22Rv1 (cell line): ENCODE measurements around the gene PALD1.
"Not testable (repeated sequence)": the region's sequence is repeated elsewhere in the genome, so short reads cannot be mapped to it uniquely, and the experiment has no call there.

Experiments
- H3K27ac ChIP-seq: fragments of 450-650 bp; 2 replicates; pipeline ENCODE4 v1.5.1; 2017
- ZFX ChIP-seq: fragments of 450-650 bp; IDR thresholded peaks from 2 replicates; pipeline ENCODE4 v1.6.1; 2017; ENCODE audit warnings: antibody characterized with exemption, borderline replicate concordance
- TF ChIP-seq, protein P1 (sequence below): fragments of 450-650 bp; IDR thresholded peaks from 2 replicates; pipeline ENCODE4 v1.5.1; 2017; ENCODE audit warnings: mild to moderate bottlenecking

PALD1 gene

DNA sequence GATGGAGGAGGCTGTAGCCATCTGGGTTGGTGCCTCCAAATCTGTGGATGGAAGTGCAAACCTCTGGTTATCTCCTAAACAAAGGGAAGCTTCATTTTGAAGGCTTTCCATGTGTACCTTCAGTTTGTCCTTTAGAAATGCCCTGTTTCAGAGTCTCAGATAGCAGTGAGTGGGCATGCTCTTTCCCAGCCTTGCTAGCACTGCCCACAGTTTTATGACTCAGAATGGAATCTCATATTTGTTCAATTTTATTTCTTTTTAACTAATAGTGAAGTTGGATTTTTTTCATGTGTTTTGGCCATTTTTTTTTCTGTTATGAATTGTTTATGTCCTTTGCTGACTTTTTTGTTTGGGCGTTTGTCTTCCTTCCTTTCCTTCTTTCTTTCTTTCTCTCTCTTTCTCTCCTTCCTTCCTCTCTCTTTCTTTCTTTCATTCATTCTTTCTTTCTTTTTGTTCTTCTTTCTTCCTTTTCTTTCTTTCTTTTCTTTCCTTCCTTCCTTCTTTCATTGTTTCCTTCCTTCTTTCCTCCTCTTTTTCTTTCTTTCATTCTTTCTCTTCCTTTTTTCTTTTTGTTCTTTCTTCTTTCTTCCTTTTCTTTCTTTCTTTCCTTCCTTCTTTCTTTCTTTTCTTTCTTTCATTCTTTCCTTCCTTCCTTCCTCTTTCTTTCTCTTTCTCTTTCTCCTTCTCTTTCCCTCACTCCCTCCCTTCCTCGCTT is 98.4 kb downstream of the PALD1 start:
- TF ChIP-seq, protein P1, sequence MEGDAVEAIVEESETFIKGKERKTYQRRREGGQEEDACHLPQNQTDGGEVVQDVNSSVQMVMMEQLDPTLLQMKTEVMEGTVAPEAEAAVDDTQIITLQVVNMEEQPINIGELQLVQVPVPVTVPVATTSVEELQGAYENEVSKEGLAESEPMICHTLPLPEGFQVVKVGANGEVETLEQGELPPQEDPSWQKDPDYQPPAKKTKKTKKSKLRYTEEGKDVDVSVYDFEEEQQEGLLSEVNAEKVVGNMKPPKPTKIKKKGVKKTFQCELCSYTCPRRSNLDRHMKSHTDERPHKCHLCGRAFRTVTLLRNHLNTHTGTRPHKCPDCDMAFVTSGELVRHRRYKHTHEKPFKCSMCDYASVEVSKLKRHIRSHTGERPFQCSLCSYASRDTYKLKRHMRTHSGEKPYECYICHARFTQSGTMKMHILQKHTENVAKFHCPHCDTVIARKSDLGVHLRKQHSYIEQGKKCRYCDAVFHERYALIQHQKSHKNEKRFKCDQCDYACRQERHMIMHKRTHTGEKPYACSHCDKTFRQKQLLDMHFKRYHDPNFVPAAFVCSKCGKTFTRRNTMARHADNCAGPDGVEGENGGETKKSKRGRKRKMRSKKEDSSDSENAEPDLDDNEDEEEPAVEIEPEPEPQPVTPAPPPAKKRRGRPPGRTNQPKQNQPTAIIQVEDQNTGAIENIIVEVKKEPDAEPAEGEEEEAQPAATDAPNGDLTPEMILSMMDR, result no peak
- H3K27ac ChIP-seq, result no peak overlapping the region

DNA sequence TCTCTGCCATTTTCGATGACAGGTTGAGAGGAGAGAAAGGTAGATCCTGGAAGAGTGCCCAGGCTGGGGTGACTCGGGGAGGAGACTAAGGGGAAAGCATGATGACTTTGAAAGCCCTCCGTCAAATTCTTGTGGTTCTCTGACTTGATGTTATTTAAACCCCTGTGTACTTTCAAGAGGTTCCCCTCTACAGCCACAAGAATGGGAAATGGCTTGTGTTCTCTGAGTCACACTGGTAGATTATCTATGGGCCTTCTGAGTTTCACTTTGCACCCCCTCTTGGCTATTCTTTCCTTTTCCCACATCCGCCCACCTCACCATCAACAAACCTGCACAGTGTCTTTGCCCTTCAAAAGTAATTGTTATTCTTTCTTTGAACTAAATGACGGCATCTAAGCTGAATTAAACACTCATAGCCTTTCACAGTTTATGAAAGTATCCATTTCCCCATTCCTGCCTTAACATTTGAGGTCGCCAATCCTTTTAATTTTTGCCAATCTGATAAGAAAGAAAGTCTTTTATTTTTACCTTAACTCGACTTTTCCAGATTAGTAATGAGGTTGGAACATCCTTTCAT is 99.9 kb downstream of the PALD1 start:
- H3K27ac ChIP-seq, result no peak overlapping the region
- TF ChIP-seq, protein P1, result no peak
- no peak for TF ChIP-seq ZFX

DNA sequence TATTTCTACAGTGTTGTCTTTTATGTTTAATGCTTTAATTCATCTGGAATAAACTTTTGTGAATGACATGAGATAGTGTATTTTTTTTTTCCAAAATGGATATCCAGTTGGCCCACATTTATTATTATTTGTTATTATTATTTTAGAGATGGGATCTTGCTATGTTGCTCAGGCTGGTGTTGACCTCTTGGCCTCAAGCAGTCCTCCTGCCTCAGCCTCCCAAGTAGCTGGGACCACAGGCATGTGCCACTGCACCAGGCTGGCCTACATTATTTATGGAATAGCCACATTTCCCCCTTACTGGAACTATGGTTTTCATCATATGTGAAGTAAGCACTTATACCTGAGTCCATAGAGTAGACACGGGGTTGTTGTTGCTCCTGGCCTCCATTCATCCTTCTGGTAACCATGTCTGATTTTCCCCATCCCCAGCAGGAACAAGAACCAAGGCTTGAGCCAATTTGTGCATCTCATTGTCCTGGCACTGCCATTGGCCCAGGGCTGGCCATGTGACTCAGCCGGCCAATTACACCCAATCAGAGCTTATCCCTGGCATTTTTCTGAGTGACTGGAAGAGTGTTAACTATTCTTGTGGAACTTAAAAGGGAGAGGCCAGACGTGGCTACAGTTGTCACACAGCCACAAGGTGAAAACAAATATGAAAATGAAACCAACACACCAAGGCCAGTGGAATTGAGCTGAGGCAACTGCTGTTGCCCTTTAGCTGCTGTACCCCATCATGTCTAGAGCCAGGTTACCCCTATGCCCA is 100.9 kb downstream of the PALD1 start:
- no peak overlapping the region for H3K27ac ChIP-seq
- no peak for TF ChIP-seq ZFX
- TF ChIP-seq, protein P1, result no peak

DNA sequence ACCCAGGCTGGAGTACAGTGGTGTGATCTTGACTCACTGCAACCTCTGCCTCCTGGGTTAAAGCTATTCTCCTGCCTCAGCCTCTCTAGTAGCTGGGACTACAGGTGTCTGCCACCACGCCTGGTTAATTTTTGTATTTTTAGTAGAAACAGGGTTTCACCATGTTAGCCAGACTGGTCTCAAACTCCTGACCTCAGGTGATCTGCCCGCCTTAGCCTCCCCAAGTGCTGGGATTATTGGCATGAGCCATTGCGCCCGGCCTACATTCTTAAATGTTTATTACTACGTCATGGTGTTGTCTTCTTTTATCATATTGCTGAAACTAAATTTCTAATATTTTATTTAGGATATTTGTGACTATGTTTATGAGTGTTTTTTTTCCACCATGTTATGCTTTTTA is 102.6 kb downstream of the PALD1 start:
- not testable (repeated sequence) for H3K27ac ChIP-seq

DNA sequence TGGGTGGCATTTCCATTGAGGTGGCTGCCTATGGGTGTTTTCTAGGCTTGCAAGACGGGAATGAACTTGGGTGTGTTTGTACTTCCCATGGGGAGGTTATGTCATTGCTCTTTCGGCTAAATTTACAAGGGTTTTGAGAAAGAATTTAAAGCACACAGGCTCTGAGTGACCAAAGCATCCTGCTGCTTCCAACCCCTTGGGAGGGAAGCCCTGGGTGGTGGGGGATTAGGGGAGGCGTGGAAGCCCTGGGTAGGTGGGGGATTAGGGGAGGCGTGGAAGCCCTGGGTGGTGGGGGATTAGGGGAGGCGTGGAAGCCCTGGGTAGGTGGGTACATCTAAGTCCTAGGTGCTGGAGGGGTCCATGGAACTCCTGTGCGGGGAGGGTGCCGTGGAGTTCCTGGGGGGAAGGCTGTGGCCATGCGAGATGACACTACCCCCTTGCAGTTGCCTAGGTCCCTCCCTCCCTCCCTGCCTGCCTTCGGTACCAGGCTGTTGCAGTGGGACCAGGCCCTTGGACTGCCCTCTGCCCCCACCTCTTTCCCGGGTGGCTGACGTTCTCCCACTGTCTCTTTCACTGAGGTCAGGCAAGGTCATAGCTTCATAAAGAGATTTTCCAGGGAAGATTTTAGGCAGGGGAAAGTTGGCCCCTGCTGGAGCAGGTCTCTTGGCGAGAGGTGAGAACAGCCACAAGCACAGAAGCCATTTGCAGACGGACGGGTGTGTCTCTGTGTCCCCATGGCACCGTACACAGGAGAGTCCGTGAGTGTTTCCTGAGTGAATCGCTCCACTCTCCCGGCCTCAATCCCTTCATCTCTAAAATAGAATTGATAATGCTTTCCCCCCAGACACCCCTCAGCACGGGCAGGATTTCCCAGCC is 104.5 kb downstream of the PALD1 start:
- no peak overlapping the region for H3K27ac ChIP-seq
- TF ChIP-seq, protein P1, result no peak
- no peak for TF ChIP-seq ZFX

DNA sequence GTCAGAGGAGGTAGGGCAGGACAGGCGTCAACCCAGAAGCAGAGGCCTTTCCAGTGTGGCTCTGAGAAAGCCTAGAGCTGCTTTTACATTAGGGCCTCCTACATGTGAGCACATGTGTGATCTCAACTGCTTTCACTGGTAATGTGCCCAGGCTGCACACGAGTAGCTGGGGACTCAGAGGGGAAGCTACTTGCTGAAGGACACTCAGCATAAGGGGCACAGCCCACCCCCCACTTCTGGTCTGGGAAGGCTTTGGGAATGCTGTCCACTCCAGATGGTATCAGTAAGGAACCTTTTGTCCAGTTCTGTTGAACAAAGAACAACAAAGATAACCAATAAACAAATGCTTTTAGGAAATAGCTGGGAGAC is 105.1 kb downstream of the PALD1 start:
- no peak overlapping the region for H3K27ac ChIP-seq
- TF ChIP-seq ZFX, result no peak
- TF ChIP-seq, protein P1, result no peak

DNA sequence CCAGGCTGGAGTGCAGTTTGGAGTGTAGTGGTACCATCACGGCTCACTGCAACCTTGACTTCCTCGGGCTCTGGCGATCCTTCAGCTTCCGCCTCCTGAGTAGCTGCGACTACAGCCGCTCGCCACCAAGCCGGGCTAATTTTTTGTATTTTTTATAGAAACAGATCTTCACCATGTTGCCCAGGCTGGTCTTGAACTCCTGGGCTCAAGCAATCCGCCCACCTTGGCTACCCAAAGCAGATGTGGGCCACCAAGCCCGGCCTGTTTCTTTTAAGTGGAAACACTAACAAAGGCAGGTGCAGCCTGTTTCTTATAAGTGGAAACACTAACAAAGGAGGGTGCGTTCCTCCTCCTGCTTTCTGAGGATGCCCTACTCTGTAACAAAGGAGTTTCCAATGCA is 105.8 kb downstream of the PALD1 start:
- no peak overlapping the region for H3K27ac ChIP-seq

More for the DNA sequence above, 105.8 kb downstream of the PALD1 start:
- no peak for TF ChIP-seq ZFX
